Activated CD4-positive, alpha-beta T cell treated with anti-CD3 and anti-CD28 coated beads, Interleukin-2, Interleukin-6, amounts not matched to agents 100 ng/mL and 50 ng/mL, durations not matched to agents 16 hours and 8 hours (primary cell): ENCODE data around the gene PELI2.

ENCODE experiments used
- DNase-seq: peaks from one replicate; pipeline ENCODE4 v3.0.0-alpha.2; 2020

The PELI2 gene

GRCh38 chr14:56268673-56269072 is 150.5 kb downstream of the PELI2 start:
- no peak for DNase-seq

GRCh38 chr14:56270921-56271320 is 152.7 kb downstream of the PELI2 start:
- DNase-seq = no peak

GRCh38 chr14:56271970-56272369 is 153.8 kb downstream of the PELI2 start:
- no peak for DNase-seq

- DNase-seq = no peak
Measured at GRCh38 chr14:56273155-56273554, 154.9 kb downstream of the PELI2 start.

- DNase-seq = no peak
Measured at GRCh38 chr14:56273951-56274350, 155.7 kb downstream of the PELI2 start.

GRCh38 chr14:56274556-56274955 is 156.3 kb downstream of the PELI2 start:
- no peak for DNase-seq

- no peak for DNase-seq
Measured at GRCh38 chr14:56276108-56276507, 157.9 kb downstream of the PELI2 start.

- no peak for DNase-seq
Measured at GRCh38 chr14:56278383-56278782, 160.2 kb downstream of the PELI2 start.

- no peak for DNase-seq
Measured at GRCh38 chr14:56280843-56281242, 162.6 kb downstream of the PELI2 start.

- DNase-seq = no peak
Measured at GRCh38 chr14:56282179-56282578, 164.0 kb downstream of the PELI2 start.

- DNase-seq = no peak
Measured at GRCh38 chr14:56284641-56285040, 166.4 kb downstream of the PELI2 start.

- DNase-seq = no peak
Measured at GRCh38 chr14:56289155-56289554, 170.9 kb downstream of the PELI2 start.

- no peak for DNase-seq
Measured at GRCh38 chr14:56290195-56290594, 172.0 kb downstream of the PELI2 start.

GRCh38 chr14:56292970-56293369 is 174.8 kb downstream of the PELI2 start:
- no peak for DNase-seq

- DNase-seq = no peak
Measured at GRCh38 chr14:56293506-56293905, 175.3 kb downstream of the PELI2 start.

GRCh38 chr14:56294128-56294527 is 175.9 kb downstream of the PELI2 start:
- no peak for DNase-seq

- DNase-seq = no peak
Measured at GRCh38 chr14:56295743-56296142, 177.5 kb downstream of the PELI2 start.

- DNase-seq = no peak
Measured at GRCh38 chr14:56297449-56297848, 179.2 kb downstream of the PELI2 start.

- no peak for DNase-seq
Measured at GRCh38 chr14:56299306-56299984, 181.2 kb downstream of the PELI2 start.

GRCh38 chr14:56300495-56300894 is 182.3 kb downstream of the PELI2 start:
- DNase-seq = no peak

- no peak for DNase-seq
Measured at GRCh38 chr14:56304456-56304855, 186.2 kb downstream of the PELI2 start.

GRCh38 chr14:56309198-56309597 is 191.0 kb downstream of the PELI2 start:
- DNase-seq = no peak

GRCh38 chr14:56310643-56311042 is 192.4 kb downstream of the PELI2 start:
- no peak for DNase-seq

- no peak for DNase-seq
Measured at GRCh38 chr14:56313789-56314188, 195.6 kb downstream of the PELI2 start.

- no peak for DNase-seq
Measured at GRCh38 chr14:56318393-56319115, 200.3 kb downstream of the PELI2 start.
